ENCODE results near the gene FBN1. TPM values are rescaled to one million over a fixed set of nuclear protein-coding genes. Genes with fewer than 3 reads are reported as not detected.

FBN1 gene
- total and polyA plus RNA-seq, 8 donors: 83.1 to 144 (median 94.0) TPM

- no peaks in the 10 kb centered on the region for H3K36me3 ChIP-seq
- H3K9me3 ChIP-seq: no peaks in the 10 kb centered on the region
- no peak overlapping the region for H3K4me3 ChIP-seq
- no peaks in the 10 kb centered on the region for H3K27me3 ChIP-seq
- no peak for TF ChIP-seq CTCF (IDR thresholded peaks at IDR 0.05)
- intact Hi-C loops (cut with DNase I): no loop called here
- no peak overlapping the region for H3K27ac ChIP-seq
- ATAC-seq (no peak), DNase-seq (no peak)
- peaks cover 0 to 6% of the 10 kb centered on the region in 2 donors for H3K4me1 ChIP-seq
Measured at GRCh38 chr15:48532946-48533345, 112.6 kb downstream of the FBN1 start.

- ATAC-seq: no peak
Measured at GRCh38 chr15:48530528-48530927, 115.0 kb downstream of the FBN1 start.

GRCh38 chr15:48528921-48529320 lies 116.6 kb downstream of the FBN1 start:
- Histone ChIP-seq H3K4me1 (peaks cover 0 to 2% of the 10 kb centered on the region in 2 donors), H3K9me3 (no peaks in the 10 kb centered on the region), H3K36me3 (peaks cover 0 to 5% of the 10 kb centered on the region in 2 donors), H3K27ac (no peak overlapping the region), H3K27me3 (no peaks in the 10 kb centered on the region), H3K4me3 (no peak overlapping the region)
- no peak for TF ChIP-seq CTCF (IDR thresholded peaks at IDR 0.05)
- DNase-seq: no peak
- intact Hi-C loops (cut with DNase I): no loop called here
- no peak for ATAC-seq

More at GRCh38 chr15:48530528-48530927, 115.0 kb downstream of the FBN1 start:
- TF ChIP-seq CTCF (IDR thresholded peaks at IDR 0.05): no peak
- DNase-seq: no peak
- no peaks in the 10 kb centered on the region for H3K27me3 ChIP-seq
- H3K36me3 ChIP-seq: peaks cover 0 to 5% of the 10 kb centered on the region in 2 donors
- H3K27ac ChIP-seq: no peak overlapping the region
- H3K9me3 ChIP-seq: no peaks in the 10 kb centered on the region
- peaks cover 0 to 6% of the 10 kb centered on the region in 2 donors for H3K4me1 ChIP-seq
- no peak overlapping the region for H3K4me3 ChIP-seq
- intact Hi-C loops (cut with DNase I): no loop called here

- no peak for TF ChIP-seq CTCF (IDR thresholded peaks at IDR 0.05)
- peaks cover 0 to 2% of the 10 kb centered on the region in 2 donors for H3K4me1 ChIP-seq
- no peaks in the 10 kb centered on the region for H3K9me3 ChIP-seq
- ATAC-seq: no peak
- DNase-seq: no peak
- no peak overlapping the region for H3K27ac ChIP-seq
- intact Hi-C loops (cut with DNase I): no loop called here
- peaks cover 0 to 5% of the 10 kb centered on the region in 2 donors for H3K36me3 ChIP-seq
- no peak overlapping the region for H3K4me3 ChIP-seq
- no peaks in the 10 kb centered on the region for H3K27me3 ChIP-seq
Measured at GRCh38 chr15:48527517-48527916, 118.0 kb downstream of the FBN1 start.

GRCh38 chr15:48522911-48523310 lies 122.6 kb downstream of the FBN1 start:
- H3K4me3 ChIP-seq: no peak overlapping the region
- ATAC-seq (no peak), DNase-seq (no peak)
- no peak for TF ChIP-seq CTCF (IDR thresholded peaks at IDR 0.05)
- intact Hi-C loops (cut with DNase I): no loop called here
- H3K9me3 ChIP-seq: no peaks in the 10 kb centered on the region
- H3K27ac ChIP-seq: no peak overlapping the region
- H3K36me3 ChIP-seq: peaks cover 0 to 5% of the 10 kb centered on the region in 2 donors
- no peaks in the 10 kb centered on the region for H3K27me3 ChIP-seq
- peaks cover 0 to 2% of the 10 kb centered on the region in 2 donors for H3K4me1 ChIP-seq
